HepG2 (cell line): Measurements from ENCODE around the gene FOXN3. TPM values are rescaled to one million over a fixed set of nuclear protein-coding genes. Genes with fewer than 3 reads are reported as not detected.

ENCODE experiments used
- ATAC-seq: fragments of 200-7000 bp; cut with Tn5 transposase; 3 replicates; pipeline ENCODE4 v1.9.1; 2020; ENCODE audit warnings: mild to moderate bottlenecking, moderate library complexity
- BruUV-seq: library from RNA; stranded (reverse); fragments of 400-500 nt; replicated peaks from 2 replicates; lab custom pipeline; 2021; lab: Mats Ljungman, UMichigan
- CTCF ChIA-PET: fragments of 300-600 bp; formaldehyde crosslinking; extraction: SDS; loops from one replicate; lab custom pipeline; 2021; ENCODE audit warnings: low total read pairs, inconsistent platforms, low intra/inter-chr PET ratio; lab: Yijun Ruan, JAX
- POLR2A ChIA-PET: fragments of 350-600 bp; sonication (Branson Sonifier 250); formaldehyde crosslinking; loops from one replicate; lab custom pipeline; 2020; ENCODE audit warnings: antibody characterized with exemption, inconsistent platforms; lab: Yijun Ruan, JAX
- DNase-seq: peaks from one replicate; pipeline ENCODE4 v3.0.0-alpha.2; 2015; ENCODE audit warnings: low spot score
- FAIRE-seq: peaks from 3 replicates; lab custom pipeline; 2011; peaks lifted over from hg19 to GRCh38; lab: Jason Lieb, UNC
- H2AFZ ChIP-seq: one replicate; pipeline ENCODE4 v1.6.1; 2011; ENCODE audit warnings: low read length, inconsistent platforms
- H3K27ac ChIP-seq: fragments of 300-600 bp; 3 replicates; pipeline ENCODE4 v1.8.0; 2011; ENCODE audit warnings: mixed run types, mild to moderate bottlenecking, mixed read lengths, low read length, inconsistent platforms; ENCODE audit not compliant: insufficient read depth; ENCODE audit errors: extremely low read length
- H3K27me3 ChIP-seq, 2 experiments: fragments of 200-600 bp in 1 of 2; 2 replicates in 1 of 2; 3 replicates in 1 of 2; pipeline versions ENCODE4 v1.6.0 to v1.8.0; 2011; ENCODE audit warnings: low read length in 2 of 2, mild to moderate bottlenecking in 2 of 2, moderate library complexity in 2 of 2, inconsistent platforms in 1 of 2; ENCODE audit not compliant: insufficient read depth in 2 of 2, control insufficient read depth in 1 of 2
- H3K36me3 ChIP-seq, 2 experiments: fragments of 200-600 bp in 1 of 2; replicated peaks in 1 of 2; 2 replicates in 1 of 2; 3 replicates in 1 of 2; pipeline versions ENCODE4 v1.5.1 to v1.8.0; 2011; ENCODE audit warnings: low read length in 2 of 2, inconsistent platforms in 1 of 2; ENCODE audit not compliant: insufficient read depth in 2 of 2, control insufficient read depth in 1 of 2
- H3K4me1 ChIP-seq: 2 replicates; pipeline ENCODE4 v1.5.1; 2012; ENCODE audit warnings: low read length, inconsistent platforms; ENCODE audit not compliant: insufficient read depth
- H3K4me2 ChIP-seq: 2 replicates; pipeline ENCODE4 v1.6.0; 2011; ENCODE audit warnings: low read depth, low read length, inconsistent platforms
- H3K4me3 ChIP-seq, 3 experiments: fragments of 200-600 bp in 1 of 3; sonication (generic), shearing (Covaris generic) in 1 of 3; replicated peaks in 1 of 3; 2 replicates each; pipeline ENCODE4 v1.5.1; 2011 to 2016; ENCODE audit warnings: low read length in 3 of 3, inconsistent platforms in 2 of 3, low read depth in 2 of 3, mild to moderate bottlenecking in 2 of 3, control low read depth in 1 of 3, mixed read lengths in 1 of 3; ENCODE audit not compliant: insufficient read depth in 1 of 3
- H3K79me2 ChIP-seq: one replicate; pipeline ENCODE4 v1.6.1; 2011; ENCODE audit warnings: low read length, inconsistent platforms; ENCODE audit not compliant: insufficient read depth
- H3K9ac ChIP-seq: 2 replicates; pipeline ENCODE4 v1.6.0; 2011; ENCODE audit warnings: mild to moderate bottlenecking, low read depth, low read length, inconsistent platforms; ENCODE audit not compliant: insufficient read depth
- H3K9me3 ChIP-seq: 2 replicates; pipeline ENCODE4 v1.5.1; 2012; ENCODE audit warnings: mild to moderate bottlenecking, low read length
- H4K20me1 ChIP-seq: 2 replicates; pipeline ENCODE4 v1.6.0; 2011; ENCODE audit warnings: inconsistent platforms, mild to moderate bottlenecking, low read length, moderate library complexity; ENCODE audit not compliant: insufficient read depth
- HOXA5 ChIP-seq: sonication (generic); formaldehyde crosslinking; IDR thresholded peaks from 2 replicates; pipeline ENCODE4 v1.4.0; 2020; ENCODE audit warnings: missing genetic modification reagents
- MAF1 ChIP-seq: sonication (generic); formaldehyde crosslinking; IDR thresholded peaks from 2 replicates; pipeline ENCODE4 v1.5.0; 2020; ENCODE audit warnings: missing genetic modification reagents, borderline replicate concordance
- MAFK ChIP-seq, 2 experiments: IDR thresholded peaks in 1 of 2; conservative IDR thresholded peaks in 1 of 2; 2 replicates each; pipeline ENCODE4 v1.6.1; 2011; ENCODE audit warnings: improper control_type of control experiment in 2 of 2, low read length in 2 of 2
- MAZ ChIP-seq, 2 experiments: sonication (generic) in 1 of 2; formaldehyde crosslinking in 1 of 2; IDR thresholded peaks; 2 replicates each; pipeline versions ENCODE4 v1.5.0 to v1.6.1; 2012 to 2020; ENCODE audit warnings: low read depth in 2 of 2, mild to moderate bottlenecking in 2 of 2, borderline replicate concordance in 1 of 2, improper control_type of control experiment in 1 of 2, low read length in 1 of 2, missing genetic modification reagents in 1 of 2, moderate library complexity in 1 of 2
- NCOR1 ChIP-seq: fragments of 200-600 bp; sonication (generic); IDR thresholded peaks from 2 replicates; pipeline ENCODE4 v1.7.0; 2017; ENCODE audit warnings: antibody characterized with exemption, low read length, borderline replicate concordance
- NFIB ChIP-seq: sonication (generic); formaldehyde crosslinking; IDR thresholded peaks from 2 replicates; pipeline ENCODE4 v1.9.0; 2021; ENCODE audit warnings: missing genetic modification reagents, mild to moderate bottlenecking, borderline replicate concordance
- REL ChIP-seq: sonication (generic); formaldehyde crosslinking; conservative IDR thresholded peaks from 2 replicates; pipeline ENCODE4 v1.8.0; 2022; ENCODE audit warnings: mild to moderate bottlenecking, missing genetic modification reagents, moderate library complexity
- RXRA ChIP-seq: sonication (generic); formaldehyde crosslinking; IDR thresholded peaks from 2 replicates; pipeline ENCODE4 v1.5.1; 2020; ENCODE audit warnings: missing genetic modification reagents
- STAG1 ChIP-seq: sonication (generic); formaldehyde crosslinking; IDR thresholded peaks from 2 replicates; pipeline ENCODE4 v1.4.0; 2020; ENCODE audit warnings: missing genetic modification reagents
- WGBS: methylation state at CpG from one replicate; pipeline ENCODE4 v1.1.6; 2017; ENCODE audit warnings: low lambda C conversion rate; 5-methylcytosine and 5-hydroxymethylcytosine counted together
- in situ Hi-C: cut with HindIII; loops from 2 replicates; pipeline ENCODE4 v1.10.0; 2017; ENCODE audit warnings: low pct_unique_long_range_greater_than_20kb; ENCODE audit not compliant: extremely low pct_ligation_motif_present
- intact Hi-C: fragments of 100-400 bp; cut with micrococcal nuclease; formaldehyde crosslinking; loops from one replicate; pipeline ENCODE4 v1.10.0; 2022; ENCODE audit not compliant: unreplicated experiment
- polyA plus RNA-seq, 8 experiments: library from polyadenylated mRNA; depleted of rRNA in 3 of 8; stranded (reverse) in 7 of 8; unstranded in 1 of 8; fragments of >200 nt; fragmentation: Illumina TruSeq in 4 of 8; extraction: Trizol in 4 of 8; gene quantifications; 2 replicates each; pipeline versions ENCODE4 v1.2.1 to v1.2.3, GENCODE V29; 2011 to 2016; ENCODE audit warnings: low read depth in 4 of 8, missing spikeins in 1 of 8, mixed read lengths in 1 of 8; ENCODE audit not compliant: insufficient read depth in 1 of 8
- total RNA-seq, 5 experiments: library from RNA; depleted of rRNA; stranded (reverse); fragments of >200 nt; fragmentation: Illumina TruSeq; extraction: Trizol; gene quantifications; 2 replicates each; pipeline ENCODE4 v1.2.3, GENCODE V29; 2016; ENCODE audit warnings: low read depth in 1 of 5
- TF ChIP-seq, protein P1 (sequence below): sonication (generic); formaldehyde crosslinking; IDR thresholded peaks from 2 replicates; pipeline ENCODE4 v1.5.0; 2020; ENCODE audit warnings: mild to moderate bottlenecking, missing genetic modification reagents
- TF ChIP-seq, protein P2 (sequence below): fragments of 450-650 bp; IDR thresholded peaks from 2 replicates; pipeline ENCODE4 v1.6.1; 2016

Gene FOXN3
- total and polyA plus RNA-seq, 2 of the 13 experiments (the other 11 are each of a cell fraction or from before 2014, with no cell fraction given): 32.4 to 70.2 TPM

DNA sequence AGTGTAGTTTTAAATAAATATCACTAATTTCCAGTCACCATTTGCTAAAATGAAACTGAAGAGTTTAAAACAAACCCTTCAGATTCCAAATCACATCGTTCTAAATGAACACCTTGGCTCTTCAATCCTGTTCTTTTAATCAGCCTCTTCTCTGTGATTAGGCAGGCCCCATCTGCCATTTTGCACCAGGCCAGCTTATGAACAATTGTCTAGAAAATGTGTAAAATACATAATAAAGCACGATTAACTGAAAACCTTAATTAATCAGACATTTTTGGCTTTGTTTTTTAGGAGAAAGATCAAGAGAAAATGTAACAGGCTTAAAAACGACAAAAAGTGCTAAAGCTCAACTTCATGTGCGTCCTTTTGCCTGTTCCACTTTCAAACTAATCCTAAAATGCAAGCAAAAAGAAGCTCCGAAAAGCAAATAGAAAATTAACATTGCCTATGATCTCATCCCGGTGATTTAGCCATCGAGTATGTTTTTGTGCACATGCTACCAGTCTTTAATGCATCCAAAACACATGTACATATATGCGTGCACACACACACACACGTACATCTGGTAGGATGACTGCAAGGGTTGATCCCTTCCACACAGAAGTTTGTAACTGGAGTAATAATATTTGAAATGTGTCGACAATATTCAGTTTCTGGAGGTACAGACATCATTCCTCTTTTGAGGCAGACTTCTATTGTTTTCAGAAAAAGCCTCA, 288.6 kb downstream of the FOXN3 start:
- 52% methylated on average over 10 of the region's 10 CpGs for WGBS
- BruUV-seq: no TSS peak

DNA sequence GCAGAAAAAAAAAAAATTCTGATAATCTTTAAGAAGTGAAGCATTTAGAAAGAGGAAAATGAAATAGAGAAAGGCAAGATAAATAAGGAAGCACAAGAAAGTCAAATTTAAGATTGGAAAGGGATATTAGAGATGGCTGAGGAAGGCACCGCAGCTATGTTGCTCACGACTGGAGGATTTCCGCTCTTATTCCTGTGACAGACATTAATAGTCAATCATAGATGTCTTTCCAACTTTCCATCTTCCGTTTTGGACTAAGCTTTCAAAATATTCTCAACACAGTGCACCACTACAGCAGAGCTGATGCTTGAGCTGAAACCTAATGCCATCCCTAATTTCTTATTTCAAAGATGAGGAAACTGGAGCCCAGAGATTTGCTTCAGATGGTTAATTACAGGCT, 290.6 kb downstream of the FOXN3 start:
- CTCF ChIA-PET: no interaction called here
- no TSS peak for BruUV-seq
- intact Hi-C loops: no loop called here
- no peak overlapping the region for H2AFZ ChIP-seq
- no peak for ATAC-seq
- H3K36me3 ChIP-seq: no peaks in the 10 kb centered on the region
- H3K27me3 ChIP-seq: peaks cover 0 to 6% of the 10 kb centered on the region in 2 experiments; a peak in 3 of 5 replicates
- 1% methylated on average over 4 of the region's 4 CpGs for WGBS
- no peak overlapping the region for H3K27ac ChIP-seq
- no peak overlapping the region for H3K9ac ChIP-seq
- no peaks in the 10 kb centered on the region for H3K79me2 ChIP-seq
- in situ Hi-C loops: no loop called here
- TF ChIP-seq MAZ (IDR thresholded peaks at IDR 0.05; ENCODE audit: borderline replicate concordance, low read depth, low read length) (no peak), MAZ (CRISPR knock-in tag; IDR thresholded peaks at IDR 0.05; ENCODE audit: low read depth) (no peak), HOXA5 (CRISPR knock-in tag) (no peak), MAFK (conservative IDR thresholded peaks at IDR 0.05 in 1 of 2, IDR thresholded peaks at IDR 0.05 in 1 of 2; ENCODE audit: low read length in 2 of 2) (no peak), NCOR1 (no peak), STAG1 (no peak), NFIB (CRISPR knock-in tag) (no peak), RXRA (no peak), REL (no peak)
- TF ChIP-seq, protein P1, sequence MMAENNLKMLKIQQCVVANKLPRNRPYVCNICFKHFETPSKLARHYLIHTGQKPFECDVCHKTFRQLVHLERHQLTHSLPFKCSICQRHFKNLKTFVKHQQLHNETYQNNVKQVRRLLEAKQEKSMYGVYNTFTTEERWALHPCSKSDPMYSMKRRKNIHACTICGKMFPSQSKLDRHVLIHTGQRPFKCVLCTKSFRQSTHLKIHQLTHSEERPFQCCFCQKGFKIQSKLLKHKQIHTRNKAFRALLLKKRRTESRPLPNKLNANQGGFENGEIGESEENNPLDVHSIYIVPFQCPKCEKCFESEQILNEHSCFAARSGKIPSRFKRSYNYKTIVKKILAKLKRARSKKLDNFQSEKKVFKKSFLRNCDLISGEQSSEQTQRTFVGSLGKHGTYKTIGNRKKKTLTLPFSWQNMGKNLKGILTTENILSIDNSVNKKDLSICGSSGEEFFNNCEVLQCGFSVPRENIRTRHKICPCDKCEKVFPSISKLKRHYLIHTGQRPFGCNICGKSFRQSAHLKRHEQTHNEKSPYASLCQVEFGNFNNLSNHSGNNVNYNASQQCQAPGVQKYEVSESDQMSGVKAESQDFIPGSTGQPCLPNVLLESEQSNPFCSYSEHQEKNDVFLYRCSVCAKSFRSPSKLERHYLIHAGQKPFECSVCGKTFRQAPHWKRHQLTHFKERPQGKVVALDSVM (CRISPR knock-in tag): no peak
- TF ChIP-seq, all 625 proteins: peak for 0
- DNase-seq (no peak), FAIRE-seq (no peak)
- Histone ChIP-seq H3K4me2 (no peak overlapping the region), H4K20me1 (no peaks in the 10 kb centered on the region), H3K4me3 (no peak overlapping the region), H3K9me3 (no peaks in the 10 kb centered on the region), H3K4me1 (0 out of 2 replicates have a peak, but pooled peaks cover 6% of the 10 kb centered on the region)
- POLR2A ChIA-PET: no interaction called here

More for the DNA sequence above, 288.6 kb downstream of the FOXN3 start:
- ChIA-PET CTCF (no interaction called here), POLR2A (no interaction called here)
- no peak for DNase-seq
- no peaks in the 10 kb centered on the region for H3K79me2 ChIP-seq
- intact Hi-C loops (no loop called here), in situ Hi-C loops (no loop called here)
- no peak for ATAC-seq
- no peak overlapping the region for H3K4me3 ChIP-seq
- no peaks in the 10 kb centered on the region for H3K36me3 ChIP-seq
- peaks cover 0 to 3% of the 10 kb centered on the region in 2 experiments; a peak in 4 of 5 replicates for H3K27me3 ChIP-seq
- no peak overlapping the region for H2AFZ ChIP-seq
- no peaks in the 10 kb centered on the region for H4K20me1 ChIP-seq
- H3K4me2 ChIP-seq: no peak overlapping the region
- 0 out of 2 replicates have a peak, but pooled peaks cover 6% of the 10 kb centered on the region for H3K4me1 ChIP-seq
- no peaks in the 10 kb centered on the region for H3K9me3 ChIP-seq
- no peak overlapping the region for H3K9ac ChIP-seq
- no peak overlapping the region for H3K27ac ChIP-seq
- TF ChIP-seq, protein P2, sequence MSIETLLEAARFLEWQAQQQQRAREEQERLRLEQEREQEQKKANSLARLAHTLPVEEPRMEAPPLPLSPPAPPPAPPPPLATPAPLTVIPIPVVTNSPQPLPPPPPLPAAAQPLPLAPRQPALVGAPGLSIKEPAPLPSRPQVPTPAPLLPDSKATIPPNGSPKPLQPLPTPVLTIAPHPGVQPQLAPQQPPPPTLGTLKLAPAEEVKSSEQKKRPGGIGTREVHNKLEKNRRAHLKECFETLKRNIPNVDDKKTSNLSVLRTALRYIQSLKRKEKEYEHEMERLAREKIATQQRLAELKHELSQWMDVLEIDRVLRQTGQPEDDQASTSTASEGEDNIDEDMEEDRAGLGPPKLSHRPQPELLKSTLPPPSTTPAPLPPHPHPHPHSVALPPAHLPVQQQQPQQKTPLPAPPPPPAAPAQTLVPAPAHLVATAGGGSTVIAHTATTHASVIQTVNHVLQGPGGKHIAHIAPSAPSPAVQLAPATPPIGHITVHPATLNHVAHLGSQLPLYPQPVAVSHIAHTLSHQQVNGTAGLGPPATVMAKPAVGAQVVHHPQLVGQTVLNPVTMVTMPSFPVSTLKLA: peak; percentile 90
- TF ChIP-seq MAF1 (CRISPR knock-in tag): no peak
- TF ChIP-seq, all 625 proteins: peak for 1
- FAIRE-seq: no peak
